Endodermal cell (in vitro differentiated cells): ENCODE measurements around the gene SRMS. TPM values are rescaled to one million over a fixed set of nuclear protein-coding genes. Genes with fewer than 3 reads are reported as not detected.

Experiments
- DNase-seq: peaks from one replicate; pipeline ENCODE4 v3.0.0-alpha.2; 2017
- H3K27ac ChIP-seq: 2 replicates; pipeline ENCODE4 v1.5.1; 2013; ENCODE audit warnings: mild to moderate bottlenecking, low read depth, low read length, moderate library complexity
- H3K27me3 ChIP-seq: 2 replicates; pipeline ENCODE4 v1.6.1; 2013; ENCODE audit warnings: mild to moderate bottlenecking, low read length, moderate library complexity; ENCODE audit not compliant: insufficient read depth, control insufficient read depth, poor library complexity, severe bottlenecking
- H3K36me3 ChIP-seq: 2 replicates; pipeline ENCODE4 v1.7.0; 2013; ENCODE audit warnings: mild to moderate bottlenecking, low read length, moderate library complexity; ENCODE audit not compliant: control insufficient read depth, insufficient read depth
- H3K4me1 ChIP-seq: one replicate; pipeline ENCODE4 v1.7.0; 2013; ENCODE audit warnings: low read length; ENCODE audit not compliant: control insufficient read depth, insufficient read depth
- H3K4me3 ChIP-seq: 2 replicates; pipeline ENCODE4 v1.5.1; 2013; ENCODE audit warnings: mild to moderate bottlenecking, low read length, moderate library complexity
- H3K9ac ChIP-seq: 2 replicates; pipeline ENCODE4 v1.6.1; 2013; ENCODE audit warnings: mild to moderate bottlenecking, low read length, moderate library complexity; ENCODE audit not compliant: poor library complexity, severe bottlenecking; ENCODE audit errors: extremely low read depth
- H3K9me3 ChIP-seq: 2 replicates; pipeline ENCODE4 v1.6.1; 2013; ENCODE audit warnings: mild to moderate bottlenecking, low read length, moderate library complexity; ENCODE audit not compliant: control insufficient read depth
- H3K27ac Mint-ChIP-seq: 2 replicates; pipeline ENCODE4 v1.8.0; 2020; ENCODE audit warnings: mixed read lengths
- H3K27me3 Mint-ChIP-seq: 2 replicates; pipeline ENCODE4 v1.8.0; 2021; ENCODE audit warnings: mild to moderate bottlenecking, mixed read lengths; ENCODE audit not compliant: insufficient read depth
- H3K36me3 Mint-ChIP-seq: 2 replicates; pipeline ENCODE4 v1.8.0; 2020; ENCODE audit warnings: low read depth, mixed read lengths
- H3K4me1 Mint-ChIP-seq: 2 replicates; pipeline ENCODE4 v1.8.0; 2020; ENCODE audit warnings: mixed read lengths
- H3K4me3 Mint-ChIP-seq: 2 replicates; pipeline ENCODE4 v1.8.0; 2020; ENCODE audit warnings: mild to moderate bottlenecking, moderate library complexity, mixed read lengths
- H3K9me3 Mint-ChIP-seq: 2 replicates; pipeline ENCODE4 v1.8.0; 2020; ENCODE audit warnings: mild to moderate bottlenecking, mixed read lengths
- CTCF ChIP-seq: fragments of 200-600 bp; sonication (generic); conservative IDR thresholded peaks from 2 replicates; pipeline ENCODE4 v1.5.0; 2021; ENCODE audit warnings: antibody characterized with exemption, mild to moderate bottlenecking
- WGBS, 2 experiments: methylation state at CpG; one replicate each; pipeline versions ENCODE4 v1.1.5 to v1.1.7; 2013; ENCODE audit warnings: missing lambda C conversion rate in 2 of 2, mixed read lengths in 1 of 2; ENCODE audit not compliant: insufficient coverage in 1 of 2, insufficient read length in 1 of 2; 5-methylcytosine and 5-hydroxymethylcytosine counted together
- total RNA-seq, 2 donors: library from RNA; stranded (reverse); fragmentation: NEBNext Ultra II Directional in 1 of 2; extraction: Animal tissue kit (Norgen Biotek cat#: 25700) in 1 of 2; gene quantifications; 2 replicates in 1 of 2; 3 replicates in 1 of 2; pipeline ENCODE4 v1.2.1, GENCODE V29; 2021

The SRMS gene
- total RNA-seq, 2 donors from 2014 or later: not detected

GRCh38 chr20:63562461-63563224, 15.1 kb upstream of the SRMS start:
- Mint-ChIP-seq H3K27ac (no peak overlapping the region), H3K4me3 (no peak overlapping the region), H3K36me3 (peaks cover 12% of the 10 kb centered on the region), H3K9me3 (no peaks in the 10 kb centered on the region), H3K27me3 (no peaks in the 10 kb centered on the region), H3K4me1 (no peaks in the 10 kb centered on the region)
- WGBS, 2 experiments: 95% methylated on average over 42 to 54 of the region's 54 CpGs
- Histone ChIP-seq H3K9me3 (no peaks in the 10 kb centered on the region), H3K27me3 (no peaks in the 10 kb centered on the region), H3K4me1 (no peaks in the 10 kb centered on the region), H3K36me3 (peaks cover 7% of the 10 kb centered on the region), H3K9ac (no peak overlapping the region), H3K4me3 (no peak overlapping the region), H3K27ac (no peak overlapping the region)
- no peak for DNase-seq
- no peak for TF ChIP-seq CTCF

- Histone ChIP-seq H3K9ac (no peak overlapping the region), H3K4me3 (no peak overlapping the region), H3K27ac (no peak overlapping the region), H3K36me3 (peaks cover 7% of the 10 kb centered on the region), H3K4me1 (no peaks in the 10 kb centered on the region), H3K9me3 (no peaks in the 10 kb centered on the region), H3K27me3 (no peaks in the 10 kb centered on the region)
- H3K4me3 Mint-ChIP-seq: no peak overlapping the region
- peaks cover 12% of the 10 kb centered on the region for H3K36me3 Mint-ChIP-seq
- no peaks in the 10 kb centered on the region for H3K27me3 Mint-ChIP-seq
- no peak for DNase-seq
- H3K27ac Mint-ChIP-seq: no peak overlapping the region
- no peaks in the 10 kb centered on the region for H3K4me1 Mint-ChIP-seq
- no peaks in the 10 kb centered on the region for H3K9me3 Mint-ChIP-seq
- WGBS, 2 experiments: 86 to 91% methylated on average over 24 to 36 of the region's 36 CpGs
- TF ChIP-seq CTCF: no peak
Measured at GRCh38 chr20:63561624-63562396, 14.3 kb upstream of the SRMS start.

- Mint-ChIP-seq H3K4me3 (no peak overlapping the region), H3K4me1 (no peaks in the 10 kb centered on the region), H3K27ac (no peak overlapping the region), H3K36me3 (peaks cover 12% of the 10 kb centered on the region), H3K27me3 (no peaks in the 10 kb centered on the region), H3K9me3 (no peaks in the 10 kb centered on the region)
- 92 to 93% methylated on average over 16 to 26 of the region's 26 CpGs for WGBS, 2 experiments
- no peaks in the 10 kb centered on the region for H3K27me3 ChIP-seq
- H3K9ac ChIP-seq: no peak overlapping the region
- no peak overlapping the region for H3K4me3 ChIP-seq
- H3K4me1 ChIP-seq: no peaks in the 10 kb centered on the region
- TF ChIP-seq CTCF: no peak
- H3K27ac ChIP-seq: no peak overlapping the region
- no peak for DNase-seq
- peaks cover 7% of the 10 kb centered on the region for H3K36me3 ChIP-seq
- no peaks in the 10 kb centered on the region for H3K9me3 ChIP-seq
Measured at GRCh38 chr20:63560856-63561609, 13.5 kb upstream of the SRMS start.
